Measurements from ENCODE around the gene TRIM52.

The TRIM52 gene

GRCh38 chr5:181235323-181235688 is 25.6 kb downstream of the TRIM52 start:
- TF ChIP-seq CTCF (IDR thresholded peaks at IDR 0.05; ENCODE audit: insufficient read depth, low read length, poor library complexity, severe bottlenecking), result no peak
- no peak for DNase-seq (ENCODE audit: extremely low read depth, insufficient read length)
- H3K36me3 ChIP-seq (ENCODE audit: control insufficient read depth, insufficient read depth, low read length), result peaks cover 47% of the 10 kb centered on the region
- H3K27me3 ChIP-seq (replicated peaks; ENCODE audit: control insufficient read depth, insufficient read depth, low read length), result no peaks in the 10 kb centered on the region
- H3K4me3 ChIP-seq (replicated peaks; ENCODE audit: low read depth, low read length), result no peak overlapping the region

- Histone ChIP-seq H3K4me3 (replicated peaks; ENCODE audit: low read depth, low read length) (no peak overlapping the region), H3K27me3 (replicated peaks; ENCODE audit: control insufficient read depth, insufficient read depth, low read length) (no peaks in the 10 kb centered on the region), H3K36me3 (ENCODE audit: control insufficient read depth, insufficient read depth, low read length) (peaks cover 45% of the 10 kb centered on the region)
- no peak for TF ChIP-seq CTCF (IDR thresholded peaks at IDR 0.05; ENCODE audit: insufficient read depth, low read length, poor library complexity, severe bottlenecking)
- peak; percentile 44 for DNase-seq (ENCODE audit: extremely low read depth, insufficient read length)
Observed at GRCh38 chr5:181234455-181235306, 26.3 kb downstream of the TRIM52 start.

- no peaks in the 10 kb centered on the region for H3K27me3 ChIP-seq (replicated peaks; ENCODE audit: control insufficient read depth, insufficient read depth, low read length)
- TF ChIP-seq CTCF (IDR thresholded peaks at IDR 0.05; ENCODE audit: insufficient read depth, low read length, poor library complexity, severe bottlenecking), result no peak
- H3K4me3 ChIP-seq (replicated peaks; ENCODE audit: low read depth, low read length), result no peak overlapping the region
- DNase-seq (ENCODE audit: extremely low read depth, insufficient read length), result peak; percentile 36
- H3K36me3 ChIP-seq (ENCODE audit: control insufficient read depth, insufficient read depth, low read length), result peaks cover 39% of the 10 kb centered on the region
Observed at GRCh38 chr5:181233801-181234454, 27.0 kb downstream of the TRIM52 start.

GRCh38 chr5:181233088-181233800 is 27.7 kb downstream of the TRIM52 start:
- no peak for DNase-seq (ENCODE audit: extremely low read depth, insufficient read length)
- no peak overlapping the region for H3K4me3 ChIP-seq (replicated peaks; ENCODE audit: low read depth, low read length)
- peaks cover 33% of the 10 kb centered on the region for H3K36me3 ChIP-seq (ENCODE audit: control insufficient read depth, insufficient read depth, low read length)
- no peaks in the 10 kb centered on the region for H3K27me3 ChIP-seq (replicated peaks; ENCODE audit: control insufficient read depth, insufficient read depth, low read length)
- no peak for TF ChIP-seq CTCF (IDR thresholded peaks at IDR 0.05; ENCODE audit: insufficient read depth, low read length, poor library complexity, severe bottlenecking)

GRCh38 chr5:181232593-181232992 is 28.4 kb downstream of the TRIM52 start:
- DNase-seq (ENCODE audit: extremely low read depth, insufficient read length), result no peak
- Histone ChIP-seq H3K36me3 (ENCODE audit: control insufficient read depth, insufficient read depth, low read length) (peaks cover 27% of the 10 kb centered on the region), H3K27me3 (replicated peaks; ENCODE audit: control insufficient read depth, insufficient read depth, low read length) (no peaks in the 10 kb centered on the region), H3K4me3 (replicated peaks; ENCODE audit: low read depth, low read length) (no peak overlapping the region)
- no peak for TF ChIP-seq CTCF (IDR thresholded peaks at IDR 0.05; ENCODE audit: insufficient read depth, low read length, poor library complexity, severe bottlenecking)

Data from GM06990 (cell line).